Fibroblast of pulmonary artery (primary cell): ENCODE measurements around the gene ACOT12.

Experiments
- DNase-seq: peaks from one replicate; pipeline ENCODE4 v3.0.0-alpha.2; 2010; ENCODE audit warnings: low read depth
- H3K4me3 ChIP-seq: replicated peaks from 2 replicates; pipeline ENCODE4 v1.5.1; 2011; ENCODE audit warnings: low read depth, mild to moderate bottlenecking, control low read depth, low read length, moderate library complexity
- TF ChIP-seq, protein P1 (sequence below): IDR thresholded peaks from 2 replicates; pipeline ENCODE4 v1.5.1; 2011; ENCODE audit warnings: mild to moderate bottlenecking, control low read depth, low read length, inconsistent platforms; ENCODE audit errors: missing control alignments

Gene ACOT12

DNA sequence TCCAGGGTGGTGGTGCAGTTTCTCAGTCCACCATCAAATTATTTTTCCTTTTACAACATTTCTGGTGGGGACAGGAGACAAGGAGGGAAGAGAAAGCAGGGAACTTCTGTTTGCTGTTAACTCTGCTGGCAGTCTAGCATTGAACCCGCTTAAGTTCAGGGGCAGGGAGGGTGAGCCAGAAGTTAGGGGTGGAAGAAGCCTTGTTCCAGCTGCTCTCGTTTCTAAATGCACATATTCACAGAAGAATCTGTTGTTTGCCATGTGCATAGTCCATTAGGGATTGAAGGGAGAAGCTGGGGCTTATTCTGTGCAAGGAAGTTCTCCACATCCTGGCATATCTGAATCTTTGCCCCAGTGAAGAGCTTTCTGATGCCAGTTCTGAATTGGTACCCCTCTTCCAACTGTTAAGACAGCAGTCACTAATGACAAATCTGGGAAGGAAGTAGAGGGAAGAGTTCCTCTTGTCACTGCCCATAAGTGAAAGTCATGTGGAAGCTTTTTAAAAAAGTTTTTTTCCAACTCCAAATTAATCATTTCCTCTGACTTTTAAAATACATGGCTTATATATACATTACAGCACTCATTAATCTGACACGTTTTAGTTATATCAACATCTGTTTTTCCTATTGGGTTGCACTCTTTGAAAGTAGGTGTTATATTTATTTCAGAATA lies 32.6 kb upstream of the ACOT12 start:
- DNase-seq = no peak
- no peak overlapping the region for H3K4me3 ChIP-seq
- TF ChIP-seq, protein P1, sequence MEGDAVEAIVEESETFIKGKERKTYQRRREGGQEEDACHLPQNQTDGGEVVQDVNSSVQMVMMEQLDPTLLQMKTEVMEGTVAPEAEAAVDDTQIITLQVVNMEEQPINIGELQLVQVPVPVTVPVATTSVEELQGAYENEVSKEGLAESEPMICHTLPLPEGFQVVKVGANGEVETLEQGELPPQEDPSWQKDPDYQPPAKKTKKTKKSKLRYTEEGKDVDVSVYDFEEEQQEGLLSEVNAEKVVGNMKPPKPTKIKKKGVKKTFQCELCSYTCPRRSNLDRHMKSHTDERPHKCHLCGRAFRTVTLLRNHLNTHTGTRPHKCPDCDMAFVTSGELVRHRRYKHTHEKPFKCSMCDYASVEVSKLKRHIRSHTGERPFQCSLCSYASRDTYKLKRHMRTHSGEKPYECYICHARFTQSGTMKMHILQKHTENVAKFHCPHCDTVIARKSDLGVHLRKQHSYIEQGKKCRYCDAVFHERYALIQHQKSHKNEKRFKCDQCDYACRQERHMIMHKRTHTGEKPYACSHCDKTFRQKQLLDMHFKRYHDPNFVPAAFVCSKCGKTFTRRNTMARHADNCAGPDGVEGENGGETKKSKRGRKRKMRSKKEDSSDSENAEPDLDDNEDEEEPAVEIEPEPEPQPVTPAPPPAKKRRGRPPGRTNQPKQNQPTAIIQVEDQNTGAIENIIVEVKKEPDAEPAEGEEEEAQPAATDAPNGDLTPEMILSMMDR = no peak

DNA sequence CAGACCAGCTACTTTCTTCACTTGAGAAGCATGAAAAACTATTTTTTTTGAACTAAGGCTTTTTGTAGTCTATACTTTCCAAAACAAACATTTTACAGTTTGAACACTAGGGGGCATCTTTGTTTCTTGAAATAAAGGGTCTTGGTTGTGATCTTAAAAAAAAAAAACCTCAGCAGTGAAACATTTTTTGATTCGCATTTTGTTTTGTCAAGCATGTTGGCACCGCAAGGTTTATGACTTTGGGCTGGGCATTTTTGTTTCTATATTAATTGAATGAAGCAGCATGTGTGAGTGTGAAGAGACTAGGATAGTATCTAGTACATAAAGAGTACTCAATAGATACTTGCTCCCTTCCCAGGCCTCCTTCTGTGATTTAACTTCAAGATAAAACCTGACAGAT lies 31.6 kb upstream of the ACOT12 start:
- peak; percentile 66 for DNase-seq
- H3K4me3 ChIP-seq = no peak overlapping the region
- TF ChIP-seq, protein P1 = peak; percentile 52

DNA sequence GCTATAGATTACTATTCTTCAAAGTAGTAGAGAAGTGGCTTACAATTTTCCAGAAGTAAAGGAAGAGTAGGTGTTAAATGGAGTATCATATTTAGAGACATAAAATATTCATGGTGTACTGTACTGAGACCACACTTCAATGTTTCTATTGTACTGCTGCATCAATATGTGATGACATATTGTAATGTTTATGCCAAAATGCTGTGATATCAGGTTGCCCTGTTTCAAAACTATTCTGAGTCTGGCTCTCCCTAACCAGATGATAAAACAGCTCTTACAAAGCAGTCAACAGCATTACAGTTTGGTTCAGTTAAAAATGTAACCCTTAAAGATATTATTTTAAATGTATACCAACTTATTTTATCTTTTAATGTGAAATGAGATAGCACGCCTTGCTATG lies 30.8 kb upstream of the ACOT12 start:
- DNase-seq = peak; percentile 43
- TF ChIP-seq, protein P1 = no peak
- no peak overlapping the region for H3K4me3 ChIP-seq

DNA sequence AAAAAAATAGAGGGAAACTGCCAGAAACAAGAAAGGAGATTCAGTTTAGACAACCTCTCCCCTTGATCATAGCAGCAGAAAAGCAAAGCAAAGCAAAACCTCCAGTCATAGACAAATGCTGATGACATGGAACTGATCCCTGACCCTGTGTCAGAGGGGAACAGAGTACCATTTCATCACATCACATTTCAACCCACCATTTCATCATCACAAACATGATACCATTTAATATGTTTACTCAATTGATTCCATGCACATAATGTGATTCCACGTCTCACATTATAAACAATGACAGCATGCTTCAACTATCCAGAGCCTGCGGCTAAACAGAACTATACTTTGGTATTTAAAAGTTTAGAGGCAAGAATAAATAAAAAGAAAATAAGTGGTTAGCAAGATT lies 28.7 kb upstream of the ACOT12 start:
- TF ChIP-seq, protein P1 = no peak
- no peak overlapping the region for H3K4me3 ChIP-seq
- peak; percentile 57 for DNase-seq

DNA sequence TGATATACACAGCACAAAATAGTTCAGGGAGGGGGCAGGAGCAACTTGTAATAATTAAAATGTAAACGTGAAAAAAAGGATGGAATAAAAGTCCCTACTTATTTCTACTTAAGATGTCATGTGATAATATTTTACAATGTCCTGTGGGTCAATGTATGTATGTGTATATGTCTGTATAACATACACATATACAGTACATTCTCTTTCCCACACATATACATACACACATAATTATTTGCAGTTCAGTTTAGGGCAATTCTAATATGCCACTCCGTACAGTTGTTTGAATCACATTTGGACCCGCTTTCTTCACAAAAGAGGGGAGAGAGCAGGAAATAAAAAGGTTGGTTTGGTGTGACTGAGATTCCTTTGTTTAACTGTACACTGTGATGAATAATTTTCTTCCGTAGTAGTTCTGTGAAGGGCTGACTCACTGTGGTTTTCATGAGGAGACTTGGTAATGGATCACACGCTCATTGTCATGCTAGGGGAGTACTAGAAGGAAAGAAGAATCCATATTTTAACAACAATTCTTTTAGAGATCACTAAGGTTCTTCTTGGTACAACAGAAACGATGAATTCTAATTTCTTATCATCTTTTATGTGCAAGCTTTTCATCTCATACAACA lies 26.2 kb upstream of the ACOT12 start:
- peak; percentile 91 for DNase-seq
- TF ChIP-seq, protein P1 = no peak
- H3K4me3 ChIP-seq = no peak overlapping the region

DNA sequence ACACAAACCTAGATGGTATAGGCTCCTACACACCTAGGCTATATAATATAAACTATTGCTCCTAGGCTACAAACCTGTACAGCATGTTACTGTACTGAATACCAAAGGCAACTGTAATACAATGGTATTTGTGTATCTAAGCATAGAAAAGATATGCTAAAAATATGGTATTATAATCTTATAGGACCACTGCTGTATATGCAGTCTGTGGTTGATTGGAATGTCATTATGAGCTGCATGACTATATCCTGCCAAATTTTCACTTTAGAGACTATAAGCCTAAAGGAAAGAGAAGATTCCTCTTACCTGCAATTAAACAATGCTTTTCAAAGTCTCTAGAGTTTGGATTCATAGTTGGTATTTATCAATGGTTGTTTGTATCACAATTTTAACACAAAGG lies 24.7 kb upstream of the ACOT12 start:
- no peak for DNase-seq
- TF ChIP-seq, protein P1 = no peak
- H3K4me3 ChIP-seq = no peak overlapping the region

DNA sequence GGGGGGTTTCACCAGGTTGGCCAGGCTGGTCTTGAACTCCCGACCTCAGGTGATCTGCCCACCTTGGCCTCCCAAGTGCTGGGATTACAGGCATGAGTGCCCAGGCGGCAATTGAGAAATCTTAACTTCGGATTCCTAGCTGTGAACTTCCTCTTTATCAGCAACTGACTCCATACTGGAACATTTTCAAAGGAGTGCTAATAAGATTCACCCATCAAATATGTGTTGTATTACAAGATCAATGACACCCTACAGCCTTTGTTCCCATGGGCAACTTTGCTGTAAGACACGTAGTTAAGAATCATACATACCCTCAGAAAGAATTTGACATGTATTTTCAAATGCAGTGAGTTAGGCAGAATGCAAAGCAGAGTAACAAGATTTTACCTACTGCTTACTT lies 23.1 kb upstream of the ACOT12 start:
- TF ChIP-seq, protein P1 = no peak
- H3K4me3 ChIP-seq = no peak overlapping the region
- DNase-seq = no peak
